GM12873 (cell line): ENCODE results near the gene SPDYA.
A peak's percentile ranks its signal among the peaks of the same experiment; 100 is the strongest.

ENCODE experiments used
- CTCF ChIP-seq: IDR thresholded peaks from 2 replicates; pipeline ENCODE4 v1.5.1; 2012; ENCODE audit warnings: low read depth, mild to moderate bottlenecking, moderate library complexity, low read length, control low read depth; ENCODE audit not compliant: insufficient read depth; ENCODE audit errors: missing control alignments

Gene SPDYA

GRCh38 chr2:28801726-28802125, 8.9 kb upstream of the SPDYA start:
- no peak for TF ChIP-seq CTCF

GRCh38 chr2:28802975-28803429, 7.6 kb upstream of the SPDYA start:
- no peak for TF ChIP-seq CTCF

GRCh38 chr2:28809927-28810326, 707 bp upstream of the SPDYA start:
- TF ChIP-seq CTCF, result no peak

GRCh38 chr2:28818053-28818452, 7.4 kb downstream of the SPDYA start:
- no peak for TF ChIP-seq CTCF

GRCh38 chr2:28821295-28821958, 10.8 kb downstream of the SPDYA start:
- TF ChIP-seq CTCF, result peak; percentile 70

- no peak for TF ChIP-seq CTCF
These were observed 11.4 kb downstream of the SPDYA start for GRCh38 chr2:28822036-28822435.

- TF ChIP-seq CTCF, result no peak
These were observed 13.6 kb downstream of the SPDYA start for GRCh38 chr2:28824207-28824606.
